ENCODE data around the gene CTXN2.

DNA sequence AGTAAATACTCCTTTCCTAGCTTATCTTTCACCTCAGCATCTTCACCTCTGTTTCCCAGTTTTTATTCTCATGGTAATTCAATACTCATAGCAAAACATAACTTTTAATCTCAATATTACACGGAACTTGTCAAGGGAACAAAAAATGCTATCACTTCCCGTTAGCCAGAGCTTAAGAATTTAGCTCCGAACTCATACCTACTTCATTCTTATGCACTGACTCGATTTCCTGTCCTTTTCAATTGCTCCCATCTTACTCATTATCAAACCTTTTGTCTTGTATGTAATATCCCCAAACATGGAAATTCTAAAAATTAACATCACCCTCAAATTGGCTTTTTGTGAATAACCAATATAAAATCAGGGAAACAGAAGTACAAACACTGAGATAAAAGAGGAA, 41.6 kb upstream of the CTXN2 start:
- TF ChIP-seq RCOR1 (conservative IDR thresholded peaks at IDR 0.05; ENCODE audit: low read depth, low read length): no peak
- TF ChIP-seq SREBF2 (IDR thresholded peaks at IDR 0.05; ENCODE audit: low read length): no peak
- TF ChIP-seq JUNB (IDR thresholded peaks at IDR 0.05): no peak
- TF ChIP-seq RELA (IDR thresholded peaks at IDR 0.05; ENCODE audit: borderline replicate concordance, partially characterized antibody): no peak
- TF ChIP-seq BCL11A (IDR thresholded peaks at IDR 0.05; ENCODE audit: low read depth, low read length): no peak
- TF ChIP-seq HCFC1 (IDR thresholded peaks at IDR 0.05; ENCODE audit: low read length): no peak
- TF ChIP-seq, protein P1, sequence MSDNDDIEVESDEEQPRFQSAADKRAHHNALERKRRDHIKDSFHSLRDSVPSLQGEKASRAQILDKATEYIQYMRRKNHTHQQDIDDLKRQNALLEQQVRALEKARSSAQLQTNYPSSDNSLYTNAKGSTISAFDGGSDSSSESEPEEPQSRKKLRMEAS (IDR thresholded peaks at IDR 0.05; ENCODE audit: low read depth, low read length): no peak
- TF ChIP-seq, protein P2, sequence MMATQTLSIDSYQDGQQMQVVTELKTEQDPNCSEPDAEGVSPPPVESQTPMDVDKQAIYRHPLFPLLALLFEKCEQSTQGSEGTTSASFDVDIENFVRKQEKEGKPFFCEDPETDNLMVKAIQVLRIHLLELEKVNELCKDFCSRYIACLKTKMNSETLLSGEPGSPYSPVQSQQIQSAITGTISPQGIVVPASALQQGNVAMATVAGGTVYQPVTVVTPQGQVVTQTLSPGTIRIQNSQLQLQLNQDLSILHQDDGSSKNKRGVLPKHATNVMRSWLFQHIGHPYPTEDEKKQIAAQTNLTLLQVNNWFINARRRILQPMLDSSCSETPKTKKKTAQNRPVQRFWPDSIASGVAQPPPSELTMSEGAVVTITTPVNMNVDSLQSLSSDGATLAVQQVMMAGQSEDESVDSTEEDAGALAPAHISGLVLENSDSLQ (IDR thresholded peaks at IDR 0.05): no peak
- TF ChIP-seq MYC (IDR thresholded peaks at IDR 0.05; ENCODE audit: insufficient read depth, insufficient read length, insufficient replicate concordance, low read length, severe bottlenecking): no peak
